Glutamatergic neuron (in vitro differentiated cells): ENCODE data around the gene VMO1. TPM values are rescaled to one million over a fixed set of nuclear protein-coding genes. Genes with fewer than 3 reads are reported as not detected.

ENCODE experiments used
- DNase-seq: peaks from one replicate; pipeline ENCODE4 v3.0.0; 2022
- H3K27ac Mint-ChIP-seq: one replicate; pipeline ENCODE4 v1.8.0; 2020; ENCODE audit warnings: mild to moderate bottlenecking, mixed read lengths, inconsistent platforms; ENCODE audit not compliant: unreplicated experiment
- H3K27me3 Mint-ChIP-seq: one replicate; pipeline ENCODE4 v1.8.0; 2020; ENCODE audit warnings: mild to moderate bottlenecking, moderate library complexity, mixed read lengths, inconsistent platforms; ENCODE audit not compliant: unreplicated experiment
- H3K36me3 Mint-ChIP-seq: one replicate; pipeline ENCODE4 v1.8.0; 2020; ENCODE audit warnings: mild to moderate bottlenecking, mixed read lengths, inconsistent platforms; ENCODE audit not compliant: unreplicated experiment
- H3K4me1 Mint-ChIP-seq: one replicate; pipeline ENCODE4 v1.8.0; 2020; ENCODE audit warnings: mild to moderate bottlenecking, low read depth, mixed read lengths, inconsistent platforms; ENCODE audit not compliant: unreplicated experiment
- H3K4me3 Mint-ChIP-seq: one replicate; pipeline ENCODE4 v1.8.0; 2020; ENCODE audit warnings: mild to moderate bottlenecking, mixed read lengths, inconsistent platforms; ENCODE audit not compliant: unreplicated experiment
- H3K9me3 Mint-ChIP-seq: one replicate; pipeline ENCODE4 v1.8.0; 2020; ENCODE audit warnings: mild to moderate bottlenecking, moderate library complexity, mixed read lengths, inconsistent platforms; ENCODE audit not compliant: unreplicated experiment
- CTCF ChIP-seq: fragments of 200-600 bp; sonication (generic); IDR thresholded peaks from one replicate; pipeline ENCODE4 v1.5.0; 2021; ENCODE audit not compliant: partially characterized antibody, unreplicated experiment
- total RNA-seq: library from RNA; stranded (reverse); fragmentation: NEBNext Ultra II Directional; extraction: Animal tissue kit (Norgen Biotek cat#: 25700); gene quantifications from one replicate; pipeline ENCODE4 v1.2.1, GENCODE V29; 2021; ENCODE audit not compliant: unreplicated experiment

The VMO1 gene
- total RNA-seq, 1 donor from 2014 or later, result 2.5 TPM

- H3K36me3 Mint-ChIP-seq, result no peaks in the 10 kb centered on the region
- DNase-seq, result no peak
- peaks cover 2% of the 10 kb centered on the region for H3K9me3 Mint-ChIP-seq
- no peaks in the 10 kb centered on the region for H3K4me1 Mint-ChIP-seq
- H3K27me3 Mint-ChIP-seq, result peaks cover 5% of the 10 kb centered on the region
- no peak for TF ChIP-seq CTCF
- no peak overlapping the region for H3K4me3 Mint-ChIP-seq
- no peak overlapping the region for H3K27ac Mint-ChIP-seq
These were observed 13.9 kb downstream of the VMO1 start for GRCh38 chr17:4772235-4772613.

GRCh38 chr17:4771519-4772234 is 14.5 kb downstream of the VMO1 start, which contains the start of gene TM4SF5:
Gene TM4SF5, plus strand, starts transcription at chr17:4771886. Its CDS starts 37 bp downstream, at chr17:4771923.
- Mint-ChIP-seq H3K4me3 (no peak within 1 kb of the TSS), H3K4me1 (no peaks in the 10 kb centered on the region), H3K27me3 (peaks cover 5% of the 10 kb centered on the region), H3K9me3 (no peaks in the 10 kb centered on the region), H3K27ac (no peak within 1 kb of the TSS), H3K36me3 (no peaks in the 10 kb centered on the region)
- no peak for TF ChIP-seq CTCF
- DNase-seq, result no peak

- no peak overlapping the region for H3K27ac Mint-ChIP-seq
- no peak for DNase-seq
- H3K36me3 Mint-ChIP-seq, result no peaks in the 10 kb centered on the region
- TF ChIP-seq CTCF, result no peak
- no peak overlapping the region for H3K4me3 Mint-ChIP-seq
- no peaks in the 10 kb centered on the region for H3K4me1 Mint-ChIP-seq
- no peaks in the 10 kb centered on the region for H3K9me3 Mint-ChIP-seq
- peaks cover 5% of the 10 kb centered on the region for H3K27me3 Mint-ChIP-seq
These were observed 16.5 kb downstream of the VMO1 start for GRCh38 chr17:4769628-4770027.

- H3K36me3 Mint-ChIP-seq, result no peaks in the 10 kb centered on the region
- no peaks in the 10 kb centered on the region for H3K9me3 Mint-ChIP-seq
- DNase-seq, result no peak
- H3K4me3 Mint-ChIP-seq, result no peak overlapping the region
- H3K4me1 Mint-ChIP-seq, result no peaks in the 10 kb centered on the region
- no peak overlapping the region for H3K27ac Mint-ChIP-seq
- no peak for TF ChIP-seq CTCF
- peaks cover 5% of the 10 kb centered on the region for H3K27me3 Mint-ChIP-seq
These were observed 17.9 kb downstream of the VMO1 start for GRCh38 chr17:4768298-4768697.

- Mint-ChIP-seq H3K4me3 (no peak overlapping the region), H3K9me3 (no peaks in the 10 kb centered on the region), H3K36me3 (no peaks in the 10 kb centered on the region), H3K27ac (no peak overlapping the region), H3K4me1 (no peaks in the 10 kb centered on the region), H3K27me3 (peaks cover 6% of the 10 kb centered on the region)
- no peak for TF ChIP-seq CTCF
- no peak for DNase-seq
These were observed 19.4 kb downstream of the VMO1 start for GRCh38 chr17:4766723-4767122.
